ENCODE data around the gene TMEM39A. TPM values are rescaled to one million over a fixed set of nuclear protein-coding genes. Genes with fewer than 3 reads are reported as not detected.

Gene TMEM39A
- total and polyA plus RNA-seq, 2 donors (not counting 1 experiment from before 2014, with no cell fraction given), result 48.0 to 59.0 TPM

DNA sequence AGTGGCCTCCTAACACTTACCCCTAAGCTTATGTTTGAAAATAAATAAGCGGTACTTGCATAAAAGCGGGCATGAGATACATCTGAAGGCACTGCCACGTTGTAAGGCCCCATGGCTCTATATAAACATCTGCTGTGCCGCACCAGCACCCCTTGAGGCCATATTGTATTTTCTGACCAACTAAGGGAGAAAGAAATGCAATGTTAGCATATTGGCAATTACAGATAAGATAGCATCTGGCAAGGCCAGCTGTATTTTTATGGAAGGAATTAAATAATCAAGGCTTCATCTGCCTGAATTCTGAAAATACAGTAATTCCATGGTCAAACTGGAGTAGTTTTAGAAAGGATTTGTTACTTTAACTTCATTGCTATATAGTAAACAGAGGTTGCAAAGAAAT is 28.7 kb downstream of the TMEM39A start:
- no peak for DNase-seq (ENCODE audit: low read depth in 2 of 2)
- H3K4me2 ChIP-seq (ENCODE audit: extremely low read depth, insufficient read depth, low read length), result no peak overlapping the region
- H3K27ac ChIP-seq (ENCODE audit: insufficient read depth, low read length), result no peak overlapping the region
- peaks cover 20% of the 10 kb centered on the region for H3K36me3 ChIP-seq (ENCODE audit: control insufficient read depth, insufficient read depth, low read length)
- no peaks in the 10 kb centered on the region for H4K20me1 ChIP-seq (ENCODE audit: control insufficient read depth, extremely low read depth, insufficient read depth, low read length)
- H3K4me1 ChIP-seq (ENCODE audit: control insufficient read depth, extremely low read depth, insufficient read depth, low read length), result no peaks in the 10 kb centered on the region
- no peaks in the 10 kb centered on the region for H3K27me3 ChIP-seq (ENCODE audit: control insufficient read depth, insufficient read depth, low read length)
- no peak overlapping the region for H3K4me3 ChIP-seq (replicated peaks in 1 of 4; ENCODE audit: control extremely low read depth in 1 of 4, insufficient read depth in 1 of 4, low read depth in 3 of 4, low read length in 4 of 4)
- no peak overlapping the region for H3K9ac ChIP-seq (ENCODE audit: insufficient read depth, low read length)
- TF ChIP-seq, protein P1, sequence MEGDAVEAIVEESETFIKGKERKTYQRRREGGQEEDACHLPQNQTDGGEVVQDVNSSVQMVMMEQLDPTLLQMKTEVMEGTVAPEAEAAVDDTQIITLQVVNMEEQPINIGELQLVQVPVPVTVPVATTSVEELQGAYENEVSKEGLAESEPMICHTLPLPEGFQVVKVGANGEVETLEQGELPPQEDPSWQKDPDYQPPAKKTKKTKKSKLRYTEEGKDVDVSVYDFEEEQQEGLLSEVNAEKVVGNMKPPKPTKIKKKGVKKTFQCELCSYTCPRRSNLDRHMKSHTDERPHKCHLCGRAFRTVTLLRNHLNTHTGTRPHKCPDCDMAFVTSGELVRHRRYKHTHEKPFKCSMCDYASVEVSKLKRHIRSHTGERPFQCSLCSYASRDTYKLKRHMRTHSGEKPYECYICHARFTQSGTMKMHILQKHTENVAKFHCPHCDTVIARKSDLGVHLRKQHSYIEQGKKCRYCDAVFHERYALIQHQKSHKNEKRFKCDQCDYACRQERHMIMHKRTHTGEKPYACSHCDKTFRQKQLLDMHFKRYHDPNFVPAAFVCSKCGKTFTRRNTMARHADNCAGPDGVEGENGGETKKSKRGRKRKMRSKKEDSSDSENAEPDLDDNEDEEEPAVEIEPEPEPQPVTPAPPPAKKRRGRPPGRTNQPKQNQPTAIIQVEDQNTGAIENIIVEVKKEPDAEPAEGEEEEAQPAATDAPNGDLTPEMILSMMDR (conservative IDR thresholded peaks at IDR 0.05 in 1 of 2, IDR thresholded peaks at IDR 0.05 in 1 of 2; ENCODE audit: low read depth in 1 of 2, low read length in 2 of 2), result no peak
- TF ChIP-seq EZH2 (IDR thresholded peaks at IDR 0.05; ENCODE audit: low read length, missing control alignments), result no peak
- H3K79me2 ChIP-seq (ENCODE audit: control insufficient read depth, insufficient read depth, low read length), result no peaks in the 10 kb centered on the region
- H2AFZ ChIP-seq (ENCODE audit: low read length), result no peak overlapping the region
- no peaks in the 10 kb centered on the region for H3K9me3 ChIP-seq (ENCODE audit: control insufficient read depth, insufficient read depth, low read depth, low read length)

DNA sequence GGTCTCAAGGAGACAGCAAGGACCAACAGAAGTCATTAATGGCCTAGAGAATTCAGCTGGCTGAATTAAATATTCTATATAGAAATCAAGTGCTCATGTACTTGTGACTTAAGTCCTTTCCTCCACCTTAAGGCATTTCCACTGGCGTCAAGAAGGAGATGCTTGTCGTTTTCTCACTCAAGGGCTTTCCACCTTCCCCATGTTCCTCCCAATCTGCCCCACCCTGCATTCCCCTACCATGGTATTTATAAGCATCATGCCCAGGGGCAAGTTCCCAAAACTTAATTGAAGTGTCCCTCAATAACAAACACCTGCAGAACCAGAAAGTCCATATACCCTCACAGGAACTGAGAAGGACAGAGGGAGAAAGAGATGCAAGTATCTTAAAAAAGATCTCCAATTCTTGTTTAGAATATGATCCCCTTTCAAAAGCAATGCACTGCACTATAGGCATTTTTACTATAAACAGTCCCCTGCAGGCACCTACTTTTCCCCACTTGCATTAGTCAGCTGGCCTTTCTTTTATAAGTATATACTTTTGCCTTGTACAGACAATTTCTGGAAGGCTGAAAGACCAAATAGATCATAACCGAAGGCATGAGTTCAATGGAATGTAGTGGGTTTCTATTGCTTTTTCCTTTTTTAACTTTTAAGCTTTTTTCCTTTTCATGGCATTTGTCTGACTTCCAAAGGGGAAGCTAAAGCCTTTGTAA is 29.6 kb downstream of the TMEM39A start:
- Histone ChIP-seq H3K27me3 (ENCODE audit: control insufficient read depth, insufficient read depth, low read length) (no peaks in the 10 kb centered on the region), H3K36me3 (ENCODE audit: control insufficient read depth, insufficient read depth, low read length) (peaks cover 23% of the 10 kb centered on the region), H3K9ac (ENCODE audit: insufficient read depth, low read length) (no peak overlapping the region), H3K27ac (ENCODE audit: insufficient read depth, low read length) (no peak overlapping the region), H3K9me3 (ENCODE audit: control insufficient read depth, insufficient read depth, low read depth, low read length) (no peaks in the 10 kb centered on the region), H4K20me1 (ENCODE audit: control insufficient read depth, extremely low read depth, insufficient read depth, low read length) (no peaks in the 10 kb centered on the region), H3K4me3 (replicated peaks in 1 of 4; ENCODE audit: control extremely low read depth in 1 of 4, insufficient read depth in 1 of 4, low read depth in 3 of 4, low read length in 4 of 4) (no peak overlapping the region), H3K79me2 (ENCODE audit: control insufficient read depth, insufficient read depth, low read length) (no peaks in the 10 kb centered on the region), H3K4me2 (ENCODE audit: extremely low read depth, insufficient read depth, low read length) (no peak overlapping the region), H3K4me1 (ENCODE audit: control insufficient read depth, extremely low read depth, insufficient read depth, low read length) (no peaks in the 10 kb centered on the region), H2AFZ (ENCODE audit: low read length) (no peak overlapping the region)
- TF ChIP-seq, protein P1 (conservative IDR thresholded peaks at IDR 0.05 in 1 of 2, IDR thresholded peaks at IDR 0.05 in 1 of 2; ENCODE audit: low read depth in 1 of 2, low read length in 2 of 2), result no peak
- DNase-seq (ENCODE audit: low read depth in 2 of 2), result no peak

DNA sequence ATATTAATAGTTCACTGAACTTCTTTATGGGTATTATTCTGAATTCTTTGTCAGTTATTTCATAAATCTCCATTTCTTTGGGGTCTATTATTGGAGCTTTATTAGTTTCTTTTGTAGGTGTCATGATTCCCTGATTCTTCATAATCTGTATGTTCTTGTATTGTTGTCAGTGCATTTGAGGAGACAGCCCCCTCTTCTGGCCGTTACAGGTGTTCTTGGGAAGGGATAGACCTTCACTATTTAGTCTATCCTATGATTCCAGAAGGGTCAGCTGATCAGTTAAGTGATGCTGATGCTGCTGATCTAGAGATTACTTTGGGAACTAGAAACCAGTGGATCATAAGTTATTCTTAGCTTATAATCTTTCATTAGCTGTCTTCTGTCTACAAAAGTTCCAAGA is 34.9 kb downstream of the TMEM39A start:
- Histone ChIP-seq H3K36me3 (ENCODE audit: control insufficient read depth, insufficient read depth, low read length) (peaks cover 9% of the 10 kb centered on the region), H3K9me3 (ENCODE audit: control insufficient read depth, insufficient read depth, low read depth, low read length) (no peaks in the 10 kb centered on the region), H3K9ac (ENCODE audit: insufficient read depth, low read length) (no peak overlapping the region), H3K27me3 (ENCODE audit: control insufficient read depth, insufficient read depth, low read length) (no peaks in the 10 kb centered on the region), H3K27ac (ENCODE audit: insufficient read depth, low read length) (no peak overlapping the region), H3K4me2 (ENCODE audit: extremely low read depth, insufficient read depth, low read length) (no peak overlapping the region), H3K4me1 (ENCODE audit: control insufficient read depth, extremely low read depth, insufficient read depth, low read length) (no peaks in the 10 kb centered on the region), H2AFZ (ENCODE audit: low read length) (no peak overlapping the region), H3K79me2 (ENCODE audit: control insufficient read depth, insufficient read depth, low read length) (no peaks in the 10 kb centered on the region), H4K20me1 (ENCODE audit: control insufficient read depth, extremely low read depth, insufficient read depth, low read length) (no peaks in the 10 kb centered on the region), H3K4me3 (replicated peaks in 1 of 4; ENCODE audit: control extremely low read depth in 1 of 4, insufficient read depth in 1 of 4, low read depth in 3 of 4, low read length in 4 of 4) (no peak overlapping the region)
- TF ChIP-seq EZH2 (IDR thresholded peaks at IDR 0.05; ENCODE audit: low read length, missing control alignments), result no peak
- TF ChIP-seq, protein P1 (conservative IDR thresholded peaks at IDR 0.05 in 1 of 2, IDR thresholded peaks at IDR 0.05 in 1 of 2; ENCODE audit: low read depth in 1 of 2, low read length in 2 of 2), result peak in 1 of 2 donors; percentile 1
- DNase-seq (ENCODE audit: low read depth in 2 of 2), result no peak
